ENCODE measurements around the gene IL27RA.

DNA sequence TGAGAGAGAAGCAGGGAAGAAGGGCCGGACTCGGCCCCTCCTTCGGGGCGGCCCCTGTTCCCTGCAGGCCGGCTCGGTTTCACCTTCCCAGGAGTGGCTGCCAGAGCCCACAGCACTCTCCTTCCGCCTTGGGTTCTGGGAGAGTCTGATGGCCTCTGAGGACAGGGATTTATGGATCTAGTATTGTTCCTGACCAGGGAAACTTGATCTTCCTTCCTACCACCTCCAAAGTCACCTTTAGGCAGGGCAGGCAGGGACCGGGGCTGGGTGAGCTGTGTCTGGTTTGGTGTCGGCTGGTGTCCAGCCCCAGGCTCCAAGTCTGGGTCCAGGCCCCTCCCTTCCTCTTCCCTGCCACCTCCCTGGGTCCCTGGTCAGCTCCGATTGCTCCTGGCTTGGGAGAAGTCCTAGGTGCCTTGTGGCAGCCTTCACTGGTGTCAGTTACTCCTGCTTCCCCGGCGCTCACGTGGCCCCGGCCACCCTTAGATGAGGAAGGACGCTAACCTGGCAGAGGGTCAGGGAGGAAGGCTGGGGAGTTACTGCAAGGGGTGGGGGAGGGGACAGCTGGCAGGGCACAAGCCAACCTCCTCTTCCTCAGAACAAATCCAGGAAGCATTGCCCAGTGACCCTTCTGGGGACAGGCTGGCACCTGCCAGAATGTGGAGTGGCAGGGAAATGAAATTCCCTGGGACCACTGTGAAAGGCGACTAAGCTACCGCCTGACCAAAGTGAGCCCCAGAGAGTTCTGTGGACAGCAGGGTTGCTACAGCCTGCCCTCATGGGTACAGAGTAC, 44.3 kb upstream of the IL27RA start:
- TF ChIP-seq L3MBTL2 (conservative IDR thresholded peaks at IDR 0.05) (no peak), ELF4 (IDR thresholded peaks at IDR 0.05) (no peak), SUZ12 (IDR thresholded peaks at IDR 0.05) (no peak), FOXA1 (IDR thresholded peaks at IDR 0.05) (no peak), SP1 (IDR thresholded peaks at IDR 0.05) (no peak), PKNOX1 (IDR thresholded peaks at IDR 0.05) (no peak), FOXM1 (IDR thresholded peaks at IDR 0.05; ENCODE audit: borderline replicate concordance) (no peak), BHLHE40 (IDR thresholded peaks at IDR 0.05; ENCODE audit: borderline replicate concordance) (no peak), TARDBP (IDR thresholded peaks at IDR 0.05) (no peak), ARNT (IDR thresholded peaks at IDR 0.05) (no peak), HDGF (IDR thresholded peaks at IDR 0.05; ENCODE audit: borderline replicate concordance) (no peak), ZNF384 (IDR thresholded peaks at IDR 0.05) (no peak), CTBP1 (IDR thresholded peaks at IDR 0.05; ENCODE audit: borderline replicate concordance) (no peak), NFRKB (IDR thresholded peaks at IDR 0.05) (no peak)
